H1 (cell line): ENCODE results near the gene ILK. TPM values are rescaled to one million over a fixed set of nuclear protein-coding genes. Genes with fewer than 3 reads are reported as not detected.

Source experiments
- ASH2L ChIP-seq: fragments of 200-600, 300-600 bp; sonication (generic); IDR thresholded peaks from one replicate; pipeline ENCODE4 v1.7.1; 2017; ENCODE audit warnings: low read length
- BACH1 ChIP-seq: IDR thresholded peaks from 2 replicates; pipeline ENCODE4 v1.6.1; 2012; ENCODE audit warnings: low read length, improper control_type of control experiment
- BCL11A ChIP-seq, 2 experiments: IDR thresholded peaks; one replicate each; pipeline ENCODE4 v1.6.1; 2011; ENCODE audit warnings: low read depth in 2 of 2, low read length in 2 of 2, mild to moderate bottlenecking in 2 of 2
- BRCA1 ChIP-seq: IDR thresholded peaks from 2 replicates; pipeline ENCODE4 v1.6.1; 2012; ENCODE audit warnings: low read depth, low read length, improper control_type of control experiment
- CEBPB ChIP-seq: IDR thresholded peaks from 2 replicates; pipeline ENCODE4 v1.6.1; 2012; ENCODE audit warnings: low read depth, low read length
- CREB1 ChIP-seq: IDR thresholded peaks from 2 replicates; pipeline ENCODE4 v1.6.1; 2012; ENCODE audit warnings: inconsistent platforms
- EGR1 ChIP-seq: IDR thresholded peaks from 2 replicates; pipeline ENCODE4 v1.6.1; 2011; ENCODE audit warnings: low read depth, low read length, borderline replicate concordance
- EP300 ChIP-seq, 2 experiments: IDR thresholded peaks; 1 replicate in 1 of 2; 2 replicates in 1 of 2; pipeline ENCODE4 v1.6.1; 2011 to 2012; ENCODE audit warnings: low read depth in 2 of 2, low read length in 2 of 2, mild to moderate bottlenecking in 2 of 2, borderline replicate concordance in 1 of 2, inconsistent platforms in 1 of 2, moderate library complexity in 1 of 2
- FOSL1 ChIP-seq: IDR thresholded peaks from 2 replicates; pipeline ENCODE4 v1.6.1; 2011; ENCODE audit warnings: mild to moderate bottlenecking, low read depth, low read length, moderate library complexity; ENCODE audit not compliant: insufficient read depth
- KDM4A ChIP-seq: IDR thresholded peaks from one replicate; pipeline ENCODE4 v1.7.1; 2012; ENCODE audit warnings: low read depth, mild to moderate bottlenecking, moderate library complexity, low read length, inconsistent platforms; ENCODE audit not compliant: severe bottlenecking
- KDM5A ChIP-seq: fragments of 200-600 bp; IDR thresholded peaks from 2 replicates; pipeline ENCODE4 v1.7.1; 2012; ENCODE audit warnings: mild to moderate bottlenecking, low read length, inconsistent platforms, mixed read lengths
- MAFK ChIP-seq: IDR thresholded peaks from 2 replicates; pipeline ENCODE4 v1.6.1; 2012; ENCODE audit warnings: low read depth, mild to moderate bottlenecking, improper control_type of control experiment, low read length
- NRF1 ChIP-seq: IDR thresholded peaks from 2 replicates; pipeline ENCODE4 v1.6.1; 2011; ENCODE audit warnings: mild to moderate bottlenecking, low read depth, low read length, improper control_type of control experiment
- PHF8 ChIP-seq: fragments of 200-600 bp; sonication (generic); conservative IDR thresholded peaks from 2 replicates; pipeline ENCODE4 v1.7.1; 2012; ENCODE audit warnings: low read depth, mild to moderate bottlenecking, inconsistent platforms, low read length, moderate library complexity
- POU5F1 ChIP-seq: IDR thresholded peaks from 2 replicates; pipeline ENCODE4 v1.6.1; 2011; ENCODE audit warnings: low read depth, mild to moderate bottlenecking, low read length, moderate library complexity
- RAD21 ChIP-seq, 2 experiments: IDR thresholded peaks in 1 of 2; conservative IDR thresholded peaks in 1 of 2; 2 replicates each; pipeline ENCODE4 v1.6.1; 2011; ENCODE audit warnings: low read depth in 2 of 2, low read length in 2 of 2, improper control_type of control experiment in 1 of 2, inconsistent platforms in 1 of 2, mild to moderate bottlenecking in 1 of 2, moderate library complexity in 1 of 2
- RFX5 ChIP-seq: IDR thresholded peaks from 2 replicates; pipeline ENCODE4 v1.6.1; 2011; ENCODE audit warnings: low read depth, low read length, improper control_type of control experiment, borderline replicate concordance
- RNF2 ChIP-seq: fragments of 200-900, 300-1000 bp; sonication (generic); IDR thresholded peaks from 2 replicates; pipeline ENCODE4 v1.7.1; 2016; ENCODE audit warnings: borderline replicate concordance, low read depth, mild to moderate bottlenecking, antibody characterized with exemption, low read length; ENCODE audit not compliant: poor library complexity, severe bottlenecking; ENCODE audit errors: missing control alignments
- SIN3A ChIP-seq, 2 experiments: IDR thresholded peaks in 1 of 2; conservative IDR thresholded peaks in 1 of 2; 2 replicates each; pipeline ENCODE4 v1.6.1; 2011 to 2012; ENCODE audit warnings: low read length in 2 of 2, improper control_type of control experiment in 1 of 2, low read depth in 1 of 2, mild to moderate bottlenecking in 1 of 2
- TAF1 ChIP-seq: IDR thresholded peaks from 2 replicates; pipeline ENCODE4 v1.6.1; 2011; ENCODE audit warnings: mild to moderate bottlenecking, low read depth, low read length
- TBP ChIP-seq: IDR thresholded peaks from 2 replicates; pipeline ENCODE4 v1.6.1; 2011; ENCODE audit warnings: low read depth, low read length, improper control_type of control experiment
- TEAD4 ChIP-seq: IDR thresholded peaks from 2 replicates; pipeline ENCODE4 v1.6.1; 2012; ENCODE audit warnings: low read depth, low read length, inconsistent platforms, mixed read lengths
- polyA plus RNA-seq, 7 experiments: library from polyadenylated mRNA; depleted of rRNA in 3 of 7; stranded (reverse) in 5 of 7; unstranded in 2 of 7; fragments of >200 nt in 5 of 7; fragments of 200-250 nt in 2 of 7; gene quantifications; 1 replicate in 5 of 7; 2 replicates in 1 of 7; 4 replicates in 1 of 7; pipeline versions ENCODE4 v1.2.1 to v1.2.3, GENCODE V29; 2011 to 2013; ENCODE audit warnings: missing spikeins in 2 of 7, mixed read lengths in 2 of 7
- total RNA-seq: library from RNA; stranded (reverse); fragmentation: NEBNext Ultra II Directional; extraction: Animal tissue kit (Norgen Biotek cat#: 25700); gene quantifications from 2 replicates; pipeline ENCODE4 v1.2.1, GENCODE V29; 2021
- TF ChIP-seq, protein P1 (sequence below): IDR thresholded peaks from 2 replicates; pipeline ENCODE4 v1.6.1; 2012; ENCODE audit warnings: inconsistent platforms

The ILK gene
- total and polyA plus RNA-seq, 2 of the 8 experiments (the other 6 are each of a cell fraction or from before 2014, with no cell fraction given), result 91.4 to 132 TPM

- TF ChIP-seq POU5F1 (0 out of 2 replicates have a peak, but pooled peaks have one; percentile 34), TAF1 (peak; percentile 76), EP300 (IDR thresholded peaks at IDR 0.05; ENCODE audit: borderline replicate concordance in 1 of 2, low read depth in 2 of 2, low read length in 2 of 2) (peak in 1 of 2 experiments; percentile 79; a peak in 1 of 3 replicates), KDM4A (peak; percentile 73), CEBPB (no peak), RFX5 (peak; percentile 37; the same call in 1 of the 2 replicates), ASH2L (peak; percentile 59), FOSL1 (no peak), TEAD4 (peak; percentile 61; the same call in 1 of the 2 replicates), PHF8 (peak; percentile 71), RNF2 (no peak), EGR1 (peak; percentile 88), BACH1 (no peak), MAFK (no peak), SIN3A (conservative IDR thresholded peaks at IDR 0.05 in 1 of 2, IDR thresholded peaks at IDR 0.05 in 1 of 2; ENCODE audit: low read depth in 1 of 2, low read length in 2 of 2) (peak; percentile 98 to 99), BRCA1 (no peak), KDM5A (0 out of 2 replicates have a peak, but pooled peaks have one; percentile 7), CREB1 (peak; percentile 71; the same call in 1 of the 2 replicates), TBP (peak; percentile 82), RAD21 (IDR thresholded peaks at IDR 0.05 in 1 of 2, conservative IDR thresholded peaks at IDR 0.05 in 1 of 2; ENCODE audit: low read depth in 2 of 2, low read length in 2 of 2) (peak in 1 of 2 experiments; percentile 17; a peak in 2 of 4 replicates), BCL11A (IDR thresholded peaks at IDR 0.05; ENCODE audit: low read depth in 2 of 2, low read length in 2 of 2) (no peak), NRF1 (no peak)
- TF ChIP-seq, protein P1, sequence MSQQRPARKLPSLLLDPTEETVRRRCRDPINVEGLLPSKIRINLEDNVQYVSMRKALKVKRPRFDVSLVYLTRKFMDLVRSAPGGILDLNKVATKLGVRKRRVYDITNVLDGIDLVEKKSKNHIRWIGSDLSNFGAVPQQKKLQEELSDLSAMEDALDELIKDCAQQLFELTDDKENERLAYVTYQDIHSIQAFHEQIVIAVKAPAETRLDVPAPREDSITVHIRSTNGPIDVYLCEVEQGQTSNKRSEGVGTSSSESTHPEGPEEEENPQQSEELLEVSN, result peak; percentile 75
These were observed at the start of gene ILK, which contains the start of gene RRP8 (continued) for GRCh38 chr11:6603287-6604080.
